K562 (cell line): ENCODE data around the gene PRDX2. TPM values are rescaled to one million over a fixed set of nuclear protein-coding genes. Genes with fewer than 3 reads are reported as not detected.

Experiments
- CHD2 ChIP-seq: IDR thresholded peaks from 2 replicates; pipeline ENCODE4 v1.6.1; 2011; ENCODE audit warnings: low read depth, low read length
- ESRRA ChIP-seq: fragments of 450-650 bp; IDR thresholded peaks from 2 replicates; pipeline ENCODE4 v1.6.1; 2014; ENCODE audit warnings: low read depth, mild to moderate bottlenecking, moderate library complexity, borderline replicate concordance
- GATAD2A ChIP-seq: fragments of 450-650 bp; IDR thresholded peaks from 2 replicates; pipeline ENCODE4 v1.6.1; 2017
- HES1 ChIP-seq: fragments of 450-650 bp; IDR thresholded peaks from 2 replicates; pipeline ENCODE4 v1.6.1; 2016; ENCODE audit warnings: low read depth, mild to moderate bottlenecking, moderate library complexity
- MEF2A ChIP-seq: IDR thresholded peaks from 2 replicates; pipeline ENCODE4 v1.6.1; 2011; ENCODE audit warnings: low read depth, mild to moderate bottlenecking, low read length, moderate library complexity; ENCODE audit not compliant: control insufficient read depth
- MTA1 ChIP-seq: fragments of 450-650 bp; IDR thresholded peaks from 2 replicates; pipeline ENCODE4 v1.6.1; 2017; ENCODE audit warnings: borderline replicate concordance
- POLR2H ChIP-seq: IDR thresholded peaks from 2 replicates; pipeline ENCODE4 v1.6.1; 2016; ENCODE audit warnings: missing genetic modification characterization, low read depth, mild to moderate bottlenecking, control low read depth, missing compliant biosample characterization, moderate library complexity
- SMAD1 ChIP-seq: fragments of 150-350 bp; IDR thresholded peaks from 2 replicates; pipeline ENCODE4 v1.6.1; 2014; ENCODE audit warnings: low read length, low read depth; ENCODE audit not compliant: partially characterized antibody
- ZC3H8 ChIP-seq: fragments of 450-650 bp; IDR thresholded peaks from 2 replicates; pipeline ENCODE4 v1.6.1; 2017
- ZKSCAN8 ChIP-seq: fragments of 200-800 bp; sonication (Bioruptor generic); IDR thresholded peaks from 2 replicates; pipeline ENCODE4 v1.6.1; 2016; ENCODE audit warnings: missing genetic modification characterization, missing compliant biosample characterization
- ZNF583 ChIP-seq: fragments of 250-450 bp; sonication (Bioruptor Pico); IDR thresholded peaks from 2 replicates; pipeline ENCODE4 v1.4.0; 2020
- ZNF589 ChIP-seq: fragments of 200-800 bp; sonication (Bioruptor generic); IDR thresholded peaks from 2 replicates; pipeline ENCODE4 v1.6.1; 2016; ENCODE audit warnings: low read depth, missing genetic modification characterization, missing compliant biosample characterization
- ZNF707 ChIP-seq: fragments of 250-450 bp; sonication (Bioruptor Pico); conservative IDR thresholded peaks from 2 replicates; pipeline ENCODE4 v1.8.0; 2022; ENCODE audit warnings: inconsistent platforms, mild to moderate bottlenecking, moderate library complexity
- polyA plus RNA-seq, 8 experiments: library from polyadenylated mRNA; depleted of rRNA in 4 of 8; stranded (reverse) in 5 of 8; unstranded in 3 of 8; fragments of >200 nt; fragmentation: Nextera tagmentation in 2 of 8; fragmentation: Illumina TruSeq in 1 of 8; extraction: Ambion mirVana in 2 of 8; extraction: Trizol in 1 of 8; gene quantifications; 2 replicates each; pipeline versions ENCODE4 v1.2.1 to v1.2.3, GENCODE V29; 2011 to 2014; ENCODE audit warnings: inconsistent platforms in 1 of 8, missing spikeins in 1 of 8
- total RNA-seq, 7 experiments: library from RNA; depleted of rRNA in 6 of 7; stranded (reverse); fragments of >200 nt in 6 of 7; fragmentation: Illumina TruSeq in 2 of 7; extraction: Trizol in 2 of 7; gene quantifications; 2 replicates each; pipeline versions ENCODE4 v1.2.1 to v1.2.3, GENCODE V29; 2011 to 2021; ENCODE audit warnings: low replicate concordance in 1 of 7
- TF ChIP-seq, protein P1 (sequence below), 3 experiments: fragments of 200-800 bp in 1 of 3; fragments of 250-450 bp in 1 of 3; fragments of 450-650 bp in 1 of 3; sonication (Bioruptor Pico) in 1 of 3; sonication (Bioruptor generic) in 1 of 3; formaldehyde crosslinking in 1 of 3; IDR thresholded peaks; 2 replicates each; pipeline versions ENCODE4 v1.6.1 to v1.8.0; 2016 to 2022; ENCODE audit warnings: mild to moderate bottlenecking in 2 of 3, missing genetic modification characterization in 2 of 3, missing compliant biosample characterization in 1 of 3, moderate library complexity in 1 of 3
- TF ChIP-seq, protein P2 (sequence below): sonication (generic); formaldehyde crosslinking; IDR thresholded peaks from 2 replicates; pipeline ENCODE4 v1.8.1; 2023; ENCODE audit warnings: mild to moderate bottlenecking, missing genetic modification reagents
- TF ChIP-seq, protein P3 (sequence below): fragments of 450-650 bp; formaldehyde crosslinking; IDR thresholded peaks from 2 replicates; pipeline ENCODE4 v1.4.0; 2020; ENCODE audit warnings: mild to moderate bottlenecking, mixed read lengths

PRDX2 gene
- total and polyA plus RNA-seq, 9 of the 15 experiments (the other 6 are each of a cell fraction or from before 2014, with no cell fraction given), result 206 to 1,183 (median 415) TPM

GRCh38 chr19:12801466-12802266 is at the start of gene PRDX2, which contains the start of gene THSD8 (continued):
- TF ChIP-seq, protein P1, sequence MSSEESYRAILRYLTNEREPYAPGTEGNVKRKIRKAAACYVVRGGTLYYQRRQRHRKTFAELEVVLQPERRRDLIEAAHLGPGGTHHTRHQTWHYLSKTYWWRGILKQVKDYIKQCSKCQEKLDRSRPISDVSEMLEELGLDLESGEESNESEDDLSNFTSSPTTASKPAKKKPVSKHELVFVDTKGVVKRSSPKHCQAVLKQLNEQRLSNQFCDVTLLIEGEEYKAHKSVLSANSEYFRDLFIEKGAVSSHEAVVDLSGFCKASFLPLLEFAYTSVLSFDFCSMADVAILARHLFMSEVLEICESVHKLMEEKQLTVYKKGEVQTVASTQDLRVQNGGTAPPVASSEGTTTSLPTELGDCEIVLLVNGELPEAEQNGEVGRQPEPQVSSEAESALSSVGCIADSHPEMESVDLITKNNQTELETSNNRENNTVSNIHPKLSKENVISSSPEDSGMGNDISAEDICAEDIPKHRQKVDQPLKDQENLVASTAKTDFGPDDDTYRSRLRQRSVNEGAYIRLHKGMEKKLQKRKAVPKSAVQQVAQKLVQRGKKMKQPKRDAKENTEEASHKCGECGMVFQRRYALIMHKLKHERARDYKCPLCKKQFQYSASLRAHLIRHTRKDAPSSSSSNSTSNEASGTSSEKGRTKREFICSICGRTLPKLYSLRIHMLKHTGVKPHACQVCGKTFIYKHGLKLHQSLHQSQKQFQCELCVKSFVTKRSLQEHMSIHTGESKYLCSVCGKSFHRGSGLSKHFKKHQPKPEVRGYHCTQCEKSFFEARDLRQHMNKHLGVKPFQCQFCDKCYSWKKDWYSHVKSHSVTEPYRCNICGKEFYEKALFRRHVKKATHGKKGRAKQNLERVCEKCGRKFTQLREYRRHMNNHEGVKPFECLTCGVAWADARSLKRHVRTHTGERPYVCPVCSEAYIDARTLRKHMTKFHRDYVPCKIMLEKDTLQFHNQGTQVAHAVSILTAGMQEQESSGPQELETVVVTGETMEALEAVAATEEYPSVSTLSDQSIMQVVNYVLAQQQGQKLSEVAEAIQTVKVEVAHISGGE (CRISPR knock-in tag; IDR thresholded peaks at IDR 0.05), result peak in 1 of 3 experiments; percentile 47; a peak in 1 of 6 replicates
- TF ChIP-seq ESRRA (peak; percentile 68), CHD2 (no peak), SMAD1 (peak; percentile 54), ZKSCAN8 (no peak), GATAD2A (peak; percentile 25; the same call in 1 of the 2 replicates), MEF2A (no peak), MTA1 (0 out of 2 replicates have a peak, but pooled peaks have one; percentile 14), ZNF589 (no peak), ZNF583 (CRISPR knock-in tag) (no peak), ZC3H8 (no peak), ZNF707 (CRISPR knock-in tag) (0 out of 2 replicates have a peak, but pooled peaks have one; percentile 21), POLR2H (tag) (peak; percentile 82), HES1 (no peak)
- TF ChIP-seq, protein P2, sequence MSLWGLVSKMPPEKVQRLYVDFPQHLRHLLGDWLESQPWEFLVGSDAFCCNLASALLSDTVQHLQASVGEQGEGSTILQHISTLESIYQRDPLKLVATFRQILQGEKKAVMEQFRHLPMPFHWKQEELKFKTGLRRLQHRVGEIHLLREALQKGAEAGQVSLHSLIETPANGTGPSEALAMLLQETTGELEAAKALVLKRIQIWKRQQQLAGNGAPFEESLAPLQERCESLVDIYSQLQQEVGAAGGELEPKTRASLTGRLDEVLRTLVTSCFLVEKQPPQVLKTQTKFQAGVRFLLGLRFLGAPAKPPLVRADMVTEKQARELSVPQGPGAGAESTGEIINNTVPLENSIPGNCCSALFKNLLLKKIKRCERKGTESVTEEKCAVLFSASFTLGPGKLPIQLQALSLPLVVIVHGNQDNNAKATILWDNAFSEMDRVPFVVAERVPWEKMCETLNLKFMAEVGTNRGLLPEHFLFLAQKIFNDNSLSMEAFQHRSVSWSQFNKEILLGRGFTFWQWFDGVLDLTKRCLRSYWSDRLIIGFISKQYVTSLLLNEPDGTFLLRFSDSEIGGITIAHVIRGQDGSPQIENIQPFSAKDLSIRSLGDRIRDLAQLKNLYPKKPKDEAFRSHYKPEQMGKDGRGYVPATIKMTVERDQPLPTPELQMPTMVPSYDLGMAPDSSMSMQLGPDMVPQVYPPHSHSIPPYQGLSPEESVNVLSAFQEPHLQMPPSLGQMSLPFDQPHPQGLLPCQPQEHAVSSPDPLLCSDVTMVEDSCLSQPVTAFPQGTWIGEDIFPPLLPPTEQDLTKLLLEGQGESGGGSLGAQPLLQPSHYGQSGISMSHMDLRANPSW (CRISPR knock-in tag), result no peak; the same call in 1 of the 2 replicates
- TF ChIP-seq, protein P3, sequence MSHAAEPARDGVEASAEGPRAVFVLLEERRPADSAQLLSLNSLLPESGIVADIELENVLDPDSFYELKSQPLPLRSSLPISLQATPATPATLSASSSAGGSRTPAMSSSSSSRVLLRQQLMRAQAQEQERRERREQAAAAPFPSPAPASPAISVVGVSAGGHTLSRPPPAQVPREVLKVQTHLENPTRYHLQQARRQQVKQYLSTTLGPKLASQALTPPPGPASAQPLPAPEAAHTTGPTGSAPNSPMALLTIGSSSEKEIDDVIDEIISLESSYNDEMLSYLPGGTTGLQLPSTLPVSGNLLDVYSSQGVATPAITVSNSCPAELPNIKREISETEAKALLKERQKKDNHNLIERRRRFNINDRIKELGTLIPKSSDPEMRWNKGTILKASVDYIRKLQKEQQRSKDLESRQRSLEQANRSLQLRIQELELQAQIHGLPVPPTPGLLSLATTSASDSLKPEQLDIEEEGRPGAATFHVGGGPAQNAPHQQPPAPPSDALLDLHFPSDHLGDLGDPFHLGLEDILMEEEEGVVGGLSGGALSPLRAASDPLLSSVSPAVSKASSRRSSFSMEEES (CRISPR knock-in tag), result no peak
